ENCODE data around the gene UPK1A.

UPK1A gene

GRCh38 chr19:35710784-35711723 is 44.7 kb downstream of the UPK1A start:
- no peak for DNase-seq (ENCODE audit: low spot score)
- in situ Hi-C loops (cut with MboI; ENCODE audit: low pct_unique_long_range_greater_than_20kb, low sequenced_read_pairs, unreplicated experiment), result no loop called here
- TF ChIP-seq, protein P1, sequence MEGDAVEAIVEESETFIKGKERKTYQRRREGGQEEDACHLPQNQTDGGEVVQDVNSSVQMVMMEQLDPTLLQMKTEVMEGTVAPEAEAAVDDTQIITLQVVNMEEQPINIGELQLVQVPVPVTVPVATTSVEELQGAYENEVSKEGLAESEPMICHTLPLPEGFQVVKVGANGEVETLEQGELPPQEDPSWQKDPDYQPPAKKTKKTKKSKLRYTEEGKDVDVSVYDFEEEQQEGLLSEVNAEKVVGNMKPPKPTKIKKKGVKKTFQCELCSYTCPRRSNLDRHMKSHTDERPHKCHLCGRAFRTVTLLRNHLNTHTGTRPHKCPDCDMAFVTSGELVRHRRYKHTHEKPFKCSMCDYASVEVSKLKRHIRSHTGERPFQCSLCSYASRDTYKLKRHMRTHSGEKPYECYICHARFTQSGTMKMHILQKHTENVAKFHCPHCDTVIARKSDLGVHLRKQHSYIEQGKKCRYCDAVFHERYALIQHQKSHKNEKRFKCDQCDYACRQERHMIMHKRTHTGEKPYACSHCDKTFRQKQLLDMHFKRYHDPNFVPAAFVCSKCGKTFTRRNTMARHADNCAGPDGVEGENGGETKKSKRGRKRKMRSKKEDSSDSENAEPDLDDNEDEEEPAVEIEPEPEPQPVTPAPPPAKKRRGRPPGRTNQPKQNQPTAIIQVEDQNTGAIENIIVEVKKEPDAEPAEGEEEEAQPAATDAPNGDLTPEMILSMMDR (IDR thresholded peaks at IDR 0.05; ENCODE audit: extremely low read depth, insufficient read depth, missing control alignments), result no peak

GRCh38 chr19:35712567-35713505 is 46.5 kb downstream of the UPK1A start:
- peak; percentile 78 for DNase-seq (ENCODE audit: low spot score)
- in situ Hi-C loops (cut with MboI; ENCODE audit: low pct_unique_long_range_greater_than_20kb, low sequenced_read_pairs, unreplicated experiment), result no loop called here
- TF ChIP-seq, protein P1 (IDR thresholded peaks at IDR 0.05; ENCODE audit: extremely low read depth, insufficient read depth, missing control alignments), result no peak

GRCh38 chr19:35713506-35713850 is 47.2 kb downstream of the UPK1A start:
- DNase-seq (ENCODE audit: low spot score), result no peak
- in situ Hi-C loops (cut with MboI; ENCODE audit: low pct_unique_long_range_greater_than_20kb, low sequenced_read_pairs, unreplicated experiment), result no loop called here
- TF ChIP-seq, protein P1 (IDR thresholded peaks at IDR 0.05; ENCODE audit: extremely low read depth, insufficient read depth, missing control alignments), result no peak

DNA sequence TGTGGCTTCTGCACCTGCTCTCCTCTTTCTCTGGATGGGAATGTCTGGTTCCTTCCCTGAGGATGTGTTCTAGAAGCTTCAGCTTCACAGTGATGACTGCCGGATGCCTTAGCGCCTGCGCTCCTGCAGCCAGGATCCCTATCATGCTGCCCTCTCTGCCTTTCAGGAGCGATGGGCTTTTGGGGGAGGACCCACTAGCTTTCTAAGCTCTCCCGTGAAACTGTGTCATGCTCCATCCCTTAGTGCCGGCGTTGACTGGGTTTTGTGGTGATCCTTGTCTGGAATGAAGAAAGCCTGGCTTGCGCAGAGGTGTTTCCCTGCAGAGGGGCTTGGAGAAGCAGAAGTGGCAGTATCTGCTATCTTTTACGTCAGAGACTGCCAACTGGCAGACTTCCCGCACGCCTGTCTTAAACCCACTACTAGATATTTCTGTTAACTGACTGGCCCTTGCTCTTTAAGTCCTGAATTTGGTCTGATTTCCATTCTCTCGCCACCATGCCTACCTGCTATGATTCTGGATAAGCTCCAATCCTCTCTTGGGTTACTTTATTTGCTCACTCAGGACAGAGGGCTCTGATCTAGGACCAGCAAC is 47.7 kb downstream of the UPK1A start:
- TF ChIP-seq, protein P1 (IDR thresholded peaks at IDR 0.05; ENCODE audit: extremely low read depth, insufficient read depth, missing control alignments), result no peak
- no peak for DNase-seq (ENCODE audit: low spot score)
- in situ Hi-C loops (cut with MboI; ENCODE audit: low pct_unique_long_range_greater_than_20kb, low sequenced_read_pairs, unreplicated experiment), result no loop called here

- in situ Hi-C loops (cut with MboI; ENCODE audit: low pct_unique_long_range_greater_than_20kb, low sequenced_read_pairs, unreplicated experiment), result no loop called here
- no peak for DNase-seq (ENCODE audit: low spot score)
- TF ChIP-seq, protein P1 (IDR thresholded peaks at IDR 0.05; ENCODE audit: extremely low read depth, insufficient read depth, missing control alignments), result peak; percentile 44
Measured at GRCh38 chr19:35714601-35715354, 48.5 kb downstream of the UPK1A start.

Measured in GM13977 (cell line).